Measurements from ENCODE around the gene ATRX. TPM values are rescaled to one million over a fixed set of nuclear protein-coding genes. Genes with fewer than 3 reads are reported as not detected.
"Not testable (repeated sequence)": the region's sequence is repeated elsewhere in the genome, so short reads cannot be mapped to it uniquely, and the experiment has no call there.

ATRX gene
- total and polyA plus RNA-seq, 10 of the 15 experiments (the other 5 are each of a cell fraction or from before 2014, with no cell fraction given) = 19.4 to 73.8 (median 45.2) TPM

DNA sequence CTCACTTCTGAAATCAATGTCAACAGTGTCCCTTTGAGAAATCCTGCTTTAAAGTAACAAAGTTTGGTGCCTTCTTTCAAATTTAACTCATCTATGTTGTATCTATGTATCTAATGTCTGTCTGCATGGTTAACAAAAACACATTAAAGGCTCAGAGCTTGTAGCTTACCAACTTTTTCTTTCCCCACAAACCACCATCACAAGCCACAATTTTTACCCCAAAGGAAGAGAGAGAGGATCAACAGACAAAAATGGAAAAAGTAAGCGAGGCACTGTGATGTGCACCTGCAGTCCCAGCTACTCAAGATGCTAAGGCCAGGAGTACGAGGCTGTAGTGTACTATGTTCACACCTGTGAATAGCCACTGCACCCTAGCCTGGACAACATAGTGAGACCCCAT lies 17.2 kb downstream of the ATRX start:
- ChIA-PET POLR2A (no interaction called here), SMC1A (ENCODE audit: uncharacterized antibody, unreplicated experiment) (no interaction called here), CTCF (interaction anchor here (1.5 kb wide), 1 partner anchor 17 kb away, joined by 3 read pairs; no protein-coding TSS in a partner anchor), RAD21 (ENCODE audit: unreplicated experiment) (no interaction called here)
- H3K9ac ChIP-seq (ENCODE audit: control insufficient read depth, insufficient read depth, low read length) = no peak overlapping the region
- no peaks in the 10 kb centered on the region for H4K20me1 ChIP-seq (ENCODE audit: control insufficient read depth, insufficient read depth)
- H3K27me3 ChIP-seq (replicated peaks in 1 of 2; ENCODE audit: control insufficient read depth in 2 of 2, insufficient read depth in 2 of 2, low read length in 1 of 2) = no peaks in the 10 kb centered on the region
- intact Hi-C loops (cut with micrococcal nuclease; ENCODE audit: unreplicated experiment) (no loop called here), in situ Hi-C loops (cut with MboI) (no loop called here)
- no peak overlapping the region for H3K4me3 ChIP-seq
- TF ChIP-seq MYC (IDR thresholded peaks at IDR 0.05; ENCODE audit: insufficient read depth, insufficient read length, insufficient replicate concordance, low read length, severe bottlenecking) = no peak
- TF ChIP-seq WRNIP1 (IDR thresholded peaks at IDR 0.05; ENCODE audit: borderline replicate concordance, low read depth, low read length) = no peak
- no peak for TF ChIP-seq FOXK2 (IDR thresholded peaks at IDR 0.05)
- no peak for TF ChIP-seq MYB (IDR thresholded peaks at IDR 0.05; ENCODE audit: borderline replicate concordance, low read depth, low read length)
- peaks cover 29% of the 10 kb centered on the region for H3K79me2 ChIP-seq (ENCODE audit: control insufficient read depth, insufficient read depth, low read length)
- ATAC-seq (0 out of 3 replicates have a peak, but pooled peaks have one; percentile 20), FAIRE-seq (no peak), DNase-seq (ENCODE audit: low read depth, low spot score) (no peak)
- no peak overlapping the region for H2AFZ ChIP-seq (ENCODE audit: control insufficient read depth, low read depth, low read length)
- no TSS peak for BruUV-seq (replicated peaks)
- H3K36me3 ChIP-seq (ENCODE audit: control insufficient read depth in 2 of 2, insufficient read depth in 2 of 2, low read length in 1 of 2) = no peaks in the 10 kb centered on the region
- H3K4me2 ChIP-seq (ENCODE audit: control insufficient read depth, insufficient read depth) = no peak overlapping the region
- H3K4me1 ChIP-seq (ENCODE audit: control insufficient read depth, insufficient read depth, low read length) = no peaks in the 10 kb centered on the region
- 3% methylated on average over 2 of the region's 2 CpGs for WGBS (ENCODE audit: insufficient coverage, insufficient replicate concordance, low lambda C conversion rate, missing lambda C conversion rate)
- no peaks in the 10 kb centered on the region; the same call in 2 of the 3 replicates for H3K9me3 ChIP-seq (replicated peaks; ENCODE audit: control insufficient read depth, insufficient read depth, low read length)
- no peak overlapping the region for H3K27ac ChIP-seq (ENCODE audit: control insufficient read depth, insufficient read depth)

- H3K9ac ChIP-seq (ENCODE audit: control insufficient read depth, insufficient read depth, low read length); POLR2A ChIA-PET; RAD21 ChIA-PET (ENCODE audit: unreplicated experiment); H3K4me1 ChIP-seq (ENCODE audit: control insufficient read depth, insufficient read depth, low read length); CTCF ChIA-PET; H4K20me1 ChIP-seq (ENCODE audit: control insufficient read depth, insufficient read depth); H3K4me3 ChIP-seq; SMC1A ChIA-PET (ENCODE audit: uncharacterized antibody, unreplicated experiment); H3K4me2 ChIP-seq (ENCODE audit: control insufficient read depth, insufficient read depth); H3K36me3 ChIP-seq (ENCODE audit: control insufficient read depth in 2 of 2, insufficient read depth in 2 of 2, low read length in 1 of 2); H3K9me3 ChIP-seq (replicated peaks; ENCODE audit: control insufficient read depth, insufficient read depth, low read length); FAIRE-seq; intact Hi-C loops (cut with micrococcal nuclease; ENCODE audit: unreplicated experiment); H3K27ac ChIP-seq (ENCODE audit: control insufficient read depth, insufficient read depth); ATAC-seq; DNase-seq (ENCODE audit: low read depth, low spot score); BruUV-seq (replicated peaks); H2AFZ ChIP-seq (ENCODE audit: control insufficient read depth, low read depth, low read length); in situ Hi-C loops (cut with MboI); H3K27me3 ChIP-seq (replicated peaks in 1 of 2; ENCODE audit: control insufficient read depth in 2 of 2, insufficient read depth in 2 of 2, low read length in 1 of 2): not testable (repeated sequence)
- peaks cover 18% of the 10 kb centered on the region for H3K79me2 ChIP-seq (ENCODE audit: control insufficient read depth, insufficient read depth, low read length)
- 91% methylated on average over 19 of the region's 33 CpGs for WGBS (ENCODE audit: insufficient coverage, insufficient replicate concordance, low lambda C conversion rate, missing lambda C conversion rate)
Observed at GRCh38 chrX:77766212-77766611, 19.8 kb downstream of the ATRX start.
